AG04449 (cell line): ENCODE results near the gene LIG3.
"Not testable (repeated sequence)": the region's sequence is repeated elsewhere in the genome, so short reads cannot be mapped to it uniquely, and the experiment has no call there.

Experiments
- CTCF ChIA-PET: fragments of 350-600 bp; formaldehyde crosslinking; extraction: SDS; loops from one replicate; lab custom pipeline; 2021; ENCODE audit warnings: antibody characterized with exemption; lab: Yijun Ruan, JAX
- POLR2A ChIA-PET: fragments of 400-600, 350-600 bp; formaldehyde crosslinking; extraction: SDS; loops from one replicate; lab custom pipeline; 2020; ENCODE audit warnings: antibody characterized with exemption, inconsistent platforms; lab: Yijun Ruan, JAX
- DNase-seq: peaks from one replicate; pipeline ENCODE4 v3.0.0-alpha.2; 2010; ENCODE audit warnings: low read depth, low spot score
- H3K4me3 ChIP-seq: 2 replicates; pipeline ENCODE4 v1.5.1; 2011; ENCODE audit warnings: low read depth, mild to moderate bottlenecking, control low read depth, low read length
- TF ChIP-seq, protein P1 (sequence below): IDR thresholded peaks from one replicate; pipeline ENCODE4 v1.5.1; 2011; ENCODE audit warnings: mild to moderate bottlenecking, moderate library complexity, low read length, control low read depth, inconsistent platforms; ENCODE audit not compliant: insufficient read depth; ENCODE audit errors: missing control alignments

Gene LIG3

DNA sequence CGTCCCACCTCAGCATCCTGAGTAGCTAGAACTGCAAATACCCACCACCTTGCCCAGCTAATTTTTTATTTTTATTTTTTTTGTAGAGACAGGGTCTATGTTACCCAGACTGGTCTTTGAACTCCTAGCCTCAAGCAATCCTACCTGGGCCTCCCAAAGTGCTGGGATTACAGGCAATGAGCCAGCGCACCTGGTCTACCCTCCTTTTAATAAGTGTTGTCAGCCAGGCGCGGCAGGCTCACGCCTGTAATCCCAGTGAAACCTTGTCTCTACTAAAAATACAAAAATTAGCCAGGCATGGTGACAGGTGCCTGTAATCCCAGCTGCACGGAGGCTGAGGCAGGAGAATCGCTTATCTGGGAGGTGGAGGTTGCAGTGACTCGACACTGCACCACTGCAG, 63.9 kb downstream of the LIG3 start:
- no peak for DNase-seq
- H3K4me3 ChIP-seq: no peak overlapping the region
- TF ChIP-seq, protein P1, sequence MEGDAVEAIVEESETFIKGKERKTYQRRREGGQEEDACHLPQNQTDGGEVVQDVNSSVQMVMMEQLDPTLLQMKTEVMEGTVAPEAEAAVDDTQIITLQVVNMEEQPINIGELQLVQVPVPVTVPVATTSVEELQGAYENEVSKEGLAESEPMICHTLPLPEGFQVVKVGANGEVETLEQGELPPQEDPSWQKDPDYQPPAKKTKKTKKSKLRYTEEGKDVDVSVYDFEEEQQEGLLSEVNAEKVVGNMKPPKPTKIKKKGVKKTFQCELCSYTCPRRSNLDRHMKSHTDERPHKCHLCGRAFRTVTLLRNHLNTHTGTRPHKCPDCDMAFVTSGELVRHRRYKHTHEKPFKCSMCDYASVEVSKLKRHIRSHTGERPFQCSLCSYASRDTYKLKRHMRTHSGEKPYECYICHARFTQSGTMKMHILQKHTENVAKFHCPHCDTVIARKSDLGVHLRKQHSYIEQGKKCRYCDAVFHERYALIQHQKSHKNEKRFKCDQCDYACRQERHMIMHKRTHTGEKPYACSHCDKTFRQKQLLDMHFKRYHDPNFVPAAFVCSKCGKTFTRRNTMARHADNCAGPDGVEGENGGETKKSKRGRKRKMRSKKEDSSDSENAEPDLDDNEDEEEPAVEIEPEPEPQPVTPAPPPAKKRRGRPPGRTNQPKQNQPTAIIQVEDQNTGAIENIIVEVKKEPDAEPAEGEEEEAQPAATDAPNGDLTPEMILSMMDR: no peak
- POLR2A ChIA-PET: no interaction called here
- CTCF ChIA-PET: interaction anchor here (1.7 kb wide), 1 partner anchor 45 kb away, joined by 6 read pairs; no protein-coding TSS in a partner anchor

DNA sequence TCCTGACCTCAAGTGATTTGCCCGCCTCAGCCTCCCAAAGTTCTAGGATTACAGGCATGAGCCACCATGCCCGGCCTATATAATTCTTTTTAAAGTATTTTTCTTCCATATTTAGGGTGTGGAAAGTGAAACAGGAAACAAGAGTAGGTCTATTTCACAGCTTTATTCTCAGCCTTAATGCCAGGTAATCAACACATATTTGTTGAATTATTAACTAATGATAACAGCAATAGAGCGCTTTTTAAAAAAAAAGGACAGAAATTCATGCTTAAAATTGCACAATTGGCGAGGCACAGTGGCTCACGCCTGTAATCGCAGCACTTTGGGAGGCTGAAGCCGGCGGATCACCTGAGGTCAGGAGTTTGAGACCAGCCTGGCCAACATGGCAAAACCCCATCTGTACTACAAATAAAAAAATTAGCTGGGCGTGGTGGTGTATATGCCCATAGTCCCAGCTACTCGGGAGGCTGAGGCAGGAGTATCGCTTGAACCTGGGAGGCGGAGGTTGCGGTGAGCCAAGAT, 65.2 kb downstream of the LIG3 start:
- POLR2A ChIA-PET, H3K4me3 ChIP-seq, DNase-seq: not testable (repeated sequence)
- CTCF ChIA-PET: interaction anchor here (1.7 kb wide), 1 partner anchor 44 kb away, joined by 6 read pairs; no protein-coding TSS in a partner anchor

DNA sequence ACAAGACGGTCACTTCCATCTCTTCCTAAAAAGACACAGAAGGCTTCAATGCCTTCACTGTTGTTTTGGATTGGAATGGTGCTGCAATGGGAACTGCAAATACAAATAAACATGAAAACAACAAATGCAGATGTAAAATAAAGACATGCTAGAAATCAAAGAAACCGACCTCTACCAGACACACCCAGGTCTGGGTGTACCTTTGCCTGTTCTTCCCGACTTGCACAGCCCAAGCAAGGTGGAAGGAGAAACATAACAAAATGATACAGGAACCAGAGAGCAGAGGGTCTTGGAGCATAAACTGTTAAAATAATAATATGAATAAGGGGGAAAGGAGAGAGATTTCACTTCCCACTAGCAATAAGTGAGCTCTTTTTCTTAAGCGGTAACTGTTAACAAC, 65.9 kb downstream of the LIG3 start:
- TF ChIP-seq, protein P1: no peak
- DNase-seq: no peak
- H3K4me3 ChIP-seq: no peak overlapping the region
- POLR2A ChIA-PET: no interaction called here
- CTCF ChIA-PET: interaction anchor here (0.9 kb wide), 1 partner anchor 15 kb away, joined by 3 read pairs; no protein-coding TSS in a partner anchor

DNA sequence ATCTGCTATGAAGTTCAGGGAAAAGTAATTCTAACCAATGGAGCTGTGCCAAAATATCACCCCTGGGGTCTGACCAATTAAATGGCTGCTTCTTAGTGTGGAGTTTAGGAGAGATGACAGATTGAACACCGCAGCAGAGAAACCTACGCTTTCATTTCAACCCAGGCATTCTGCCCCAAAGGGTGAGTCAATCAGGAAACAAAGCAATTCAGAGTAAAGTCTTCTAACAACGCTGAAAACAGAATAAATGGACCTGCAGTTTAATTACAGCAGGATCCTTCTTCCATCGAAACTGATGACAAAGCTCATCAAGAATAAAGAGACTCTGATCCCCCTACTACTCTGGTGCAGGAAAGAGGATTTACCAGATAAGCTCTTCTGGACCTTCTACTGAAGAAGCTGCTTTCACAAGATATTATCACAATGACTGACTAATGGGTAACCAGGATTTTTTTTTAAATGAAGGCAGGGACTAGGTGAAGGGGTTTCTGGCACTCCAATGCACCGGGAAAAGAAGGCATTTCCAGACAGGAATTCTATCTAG, 66.5 kb downstream of the LIG3 start:
- TF ChIP-seq, protein P1: no peak
- no peak for DNase-seq
- ChIA-PET POLR2A (no interaction called here), CTCF (interaction anchor here (0.9 kb wide), 1 partner anchor 15 kb away, joined by 3 read pairs; no protein-coding TSS in a partner anchor)
- H3K4me3 ChIP-seq: no peak overlapping the region

DNA sequence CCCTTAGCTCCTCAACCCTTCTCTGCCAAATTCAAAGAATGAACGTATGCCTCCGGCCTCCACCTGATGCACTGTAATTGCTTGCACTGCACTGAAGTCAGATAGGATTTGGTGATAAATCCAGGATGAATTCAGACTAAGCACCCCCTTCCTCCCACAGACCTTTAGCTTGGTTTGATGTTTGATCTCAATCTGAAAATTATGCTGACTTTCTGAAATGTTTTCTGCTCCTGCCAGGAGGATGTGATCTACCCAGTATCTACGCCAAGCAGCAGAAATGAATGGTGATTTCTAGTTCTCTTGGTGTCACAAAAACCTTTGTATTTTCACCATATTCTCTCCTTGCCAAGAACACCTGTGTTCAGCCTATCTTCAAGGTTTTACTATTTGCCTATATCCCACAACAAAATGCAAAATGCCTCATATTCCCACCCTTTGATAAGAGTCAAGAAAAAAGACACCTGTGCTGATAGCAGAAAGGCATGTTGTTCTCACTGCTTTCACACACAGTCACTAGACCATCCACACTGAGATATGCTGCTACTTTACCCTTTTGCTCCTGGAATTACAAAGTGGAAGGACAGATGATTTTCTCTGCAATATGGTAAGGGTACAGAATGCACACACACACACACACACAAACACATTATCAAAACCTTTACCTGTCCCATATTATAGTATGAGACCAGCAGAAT, 68.5 kb downstream of the LIG3 start:
- no peak overlapping the region for H3K4me3 ChIP-seq
- POLR2A ChIA-PET: no interaction called here
- TF ChIP-seq, protein P1: no peak
- CTCF ChIA-PET: interaction anchor here (1.0 to 1.7 kb wide), 2 partner anchors 14 to 687 kb away, joined by 3 to 4 read pairs; no protein-coding TSS in a partner anchor
- DNase-seq: no peak

DNA sequence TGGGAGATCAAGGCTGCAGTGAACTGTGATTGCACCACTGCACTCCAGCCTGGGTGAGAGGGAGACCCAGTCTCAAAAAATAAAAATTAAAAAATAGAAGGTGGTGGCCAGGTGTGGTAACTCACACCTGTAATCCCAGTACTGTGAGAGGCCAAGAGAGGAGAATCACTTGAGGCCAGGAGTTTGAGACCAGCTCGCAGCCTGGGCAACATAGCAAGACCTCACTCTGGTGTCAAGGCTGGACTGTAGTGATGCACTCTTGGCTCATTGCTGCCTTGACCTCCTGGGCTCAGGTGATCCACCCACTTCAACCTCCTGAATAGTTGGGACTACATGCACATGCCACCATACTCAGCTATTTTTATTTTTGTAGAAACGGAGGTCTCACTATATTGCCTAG, 69.9 kb downstream of the LIG3 start:
- POLR2A ChIA-PET: no interaction called here
- DNase-seq: no peak
- H3K4me3 ChIP-seq: no peak overlapping the region
- TF ChIP-seq, protein P1: no peak
- CTCF ChIA-PET: interaction anchor here (0.7 to 1.1 kb wide), 3 partner anchors 39 to 629 kb away, joined by 3 read pairs; no protein-coding TSS in a partner anchor
